HG03457 (cell line): ENCODE results near the gene ZNF512B.

Experiments used
- ATAC-seq: cut with Tn5 transposase; IDR thresholded peaks from one replicate; pipeline ENCODE4 v1.9.1; 2021; ENCODE audit warnings: moderate number of reproducible peaks; ENCODE audit not compliant: unreplicated experiment

ZNF512B gene

GRCh38 chr20:63951398-63952209 lies 18.1 kb downstream of the ZNF512B start:
- no peak for ATAC-seq

DNA sequence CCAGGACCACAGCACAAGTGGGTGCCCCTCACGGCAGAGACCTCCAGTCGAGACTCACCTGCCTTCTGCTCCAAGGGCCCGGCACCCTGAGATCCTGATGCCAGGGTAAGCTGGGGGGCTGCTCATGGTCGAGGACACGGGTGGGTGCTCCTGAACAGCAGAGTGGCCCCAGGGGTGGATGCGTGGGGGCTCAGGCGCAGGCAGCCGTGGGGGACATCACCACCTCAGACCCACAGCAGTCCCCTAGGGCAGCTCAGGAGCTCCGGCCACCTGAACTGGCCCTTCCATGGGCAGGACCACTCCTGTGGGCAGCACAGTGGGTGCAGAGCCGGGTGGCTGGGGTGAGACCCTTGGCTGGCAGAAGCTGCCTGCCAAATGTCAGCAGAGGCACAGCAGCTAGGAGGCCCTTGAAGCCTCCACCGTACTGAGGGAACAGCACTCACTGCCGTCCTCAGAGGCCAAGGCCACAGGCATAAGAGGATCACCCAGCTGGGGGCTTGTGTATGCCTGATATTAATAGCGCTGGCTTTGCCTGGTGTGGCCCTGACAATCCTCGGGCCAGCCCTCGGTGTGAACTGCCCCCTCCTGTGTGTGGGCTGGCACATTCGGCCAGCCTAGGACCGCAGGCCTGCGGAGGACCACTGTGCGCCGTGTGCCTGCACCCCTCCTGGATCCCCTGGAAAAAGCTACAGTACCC lies 18.9 kb downstream of the ZNF512B start:
- ATAC-seq: no peak

DNA sequence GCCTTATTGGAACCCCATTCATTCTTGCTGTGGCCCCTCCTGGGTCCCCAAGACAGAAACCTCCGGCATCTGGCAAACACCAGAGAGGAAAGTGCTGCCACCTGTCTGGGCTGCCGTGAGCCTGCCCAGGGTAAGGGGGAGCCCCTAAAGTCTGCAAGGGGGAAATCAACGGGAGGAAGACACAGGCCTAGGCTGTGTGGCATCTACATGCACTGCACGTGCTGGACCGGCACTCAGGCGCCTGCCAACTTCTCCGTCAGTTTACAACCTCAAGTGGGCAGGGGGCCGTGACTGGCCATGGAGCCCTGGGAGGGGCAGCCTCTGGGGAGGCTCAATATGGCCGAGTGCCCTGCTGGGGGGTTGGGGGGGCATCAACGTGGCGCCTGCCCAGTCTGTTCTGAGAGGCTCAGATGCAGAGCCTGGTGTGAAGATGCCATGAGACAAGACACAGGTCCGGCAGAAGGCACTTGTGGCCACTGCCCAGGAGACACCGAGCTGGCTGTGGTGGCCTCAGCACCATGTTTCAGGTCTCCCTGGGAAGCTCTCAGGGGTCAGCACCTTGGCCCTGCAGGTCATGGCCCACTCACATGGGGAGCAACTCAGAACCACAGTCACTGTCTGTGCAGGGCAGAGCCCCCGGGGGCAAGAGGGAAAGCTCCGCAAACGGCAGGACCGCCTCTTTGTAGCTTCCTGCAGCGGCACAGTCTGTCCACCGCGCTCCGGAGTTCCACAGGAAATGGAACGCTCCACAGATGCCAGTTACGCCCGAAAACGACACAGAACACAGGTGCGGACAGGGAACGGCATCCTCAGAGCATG lies 21.9 kb downstream of the ZNF512B start:
- ATAC-seq: no peak

- no peak for ATAC-seq
Measured at GRCh38 chr20:63946986-63947637, 22.6 kb downstream of the ZNF512B start.

- ATAC-seq: no peak
Measured at GRCh38 chr20:63945921-63946920, 23.5 kb downstream of the ZNF512B start.

DNA sequence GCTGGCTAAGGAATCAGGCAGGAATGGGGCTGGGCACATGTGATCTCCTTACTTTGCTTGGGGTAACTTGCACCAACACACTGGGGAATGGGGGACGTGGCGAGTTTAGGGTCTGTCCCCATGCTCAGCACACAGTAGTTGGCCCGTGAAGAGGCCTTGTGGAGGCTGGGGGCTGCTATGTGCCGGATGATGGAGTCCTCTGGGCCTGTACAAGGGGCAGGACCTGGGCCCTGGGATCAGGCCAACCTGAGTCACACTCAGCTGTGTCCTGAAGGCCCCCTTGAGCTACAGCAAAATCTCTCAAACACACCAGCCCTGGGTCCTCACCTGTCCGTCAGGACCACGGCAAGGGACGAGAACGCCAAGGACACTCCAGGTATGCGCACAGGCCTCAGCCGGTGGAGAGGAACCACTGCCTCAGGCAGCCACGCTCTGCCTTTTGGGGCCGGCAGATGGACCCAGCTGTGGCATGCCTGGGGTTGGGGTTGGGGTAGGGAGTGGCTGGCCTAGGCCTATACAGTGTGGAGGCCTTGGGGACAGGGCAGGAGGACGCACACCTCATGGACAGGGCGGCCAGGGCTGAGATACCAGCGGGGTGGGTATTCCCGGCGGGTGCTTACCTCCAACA lies 24.6 kb downstream of the ZNF512B start:
- no peak for ATAC-seq

DNA sequence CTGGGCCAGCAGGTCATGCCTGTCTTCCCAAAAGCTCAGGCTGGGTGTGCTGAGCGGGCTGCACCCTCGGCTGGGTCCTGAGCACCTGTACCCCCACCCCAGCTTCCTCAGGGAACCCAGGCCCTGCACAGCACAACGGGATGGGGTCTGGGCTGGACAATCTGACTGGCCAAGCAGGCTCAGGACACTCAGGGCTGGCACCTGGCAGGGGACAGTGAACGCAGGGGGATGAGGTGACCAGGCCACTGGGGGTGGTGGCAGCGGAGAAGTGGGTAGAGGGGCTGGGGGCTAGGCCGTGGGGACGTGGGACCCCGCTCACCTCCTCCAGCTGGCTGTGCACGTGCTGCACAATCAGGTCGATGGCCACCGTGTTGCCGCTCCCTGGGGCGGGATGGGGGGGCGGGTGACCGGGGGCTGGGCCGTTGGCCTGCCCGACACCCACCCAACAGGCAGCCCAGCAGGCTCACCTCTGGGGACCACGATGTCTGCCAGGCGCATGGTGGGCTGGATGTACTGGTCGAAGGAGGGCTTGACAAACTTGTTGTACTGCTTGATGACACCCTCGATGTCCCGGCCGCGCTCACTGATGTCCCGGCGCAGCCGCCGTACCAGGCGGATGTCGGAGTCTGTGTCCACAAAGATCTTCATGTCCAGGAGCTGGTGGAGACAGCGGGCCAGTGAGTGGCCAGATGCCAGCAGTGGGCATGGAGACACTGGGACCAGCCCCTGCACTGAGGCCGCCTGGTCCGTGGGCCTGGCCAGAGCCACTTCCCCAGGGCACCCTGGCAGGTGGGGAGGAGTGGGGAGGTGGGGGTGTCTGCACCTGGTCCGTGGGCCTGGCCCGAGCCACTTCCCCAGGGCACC lies 25.4 kb downstream of the ZNF512B start:
- no peak for ATAC-seq

DNA sequence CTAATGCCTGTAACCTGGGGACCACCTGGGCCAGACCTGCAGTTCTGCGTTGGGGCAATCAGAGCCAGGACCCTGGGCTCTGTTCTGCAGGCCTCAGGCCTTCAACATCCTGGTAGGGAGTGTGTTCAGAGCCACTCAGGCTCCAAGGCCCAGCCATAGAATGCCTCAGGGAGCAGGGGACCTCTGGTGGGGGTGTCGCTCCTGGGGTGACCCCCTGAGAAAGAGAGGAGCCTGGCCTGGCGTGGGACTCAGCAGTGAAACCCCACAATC lies 26.0 kb downstream of the ZNF512B start:
- no peak for ATAC-seq

DNA sequence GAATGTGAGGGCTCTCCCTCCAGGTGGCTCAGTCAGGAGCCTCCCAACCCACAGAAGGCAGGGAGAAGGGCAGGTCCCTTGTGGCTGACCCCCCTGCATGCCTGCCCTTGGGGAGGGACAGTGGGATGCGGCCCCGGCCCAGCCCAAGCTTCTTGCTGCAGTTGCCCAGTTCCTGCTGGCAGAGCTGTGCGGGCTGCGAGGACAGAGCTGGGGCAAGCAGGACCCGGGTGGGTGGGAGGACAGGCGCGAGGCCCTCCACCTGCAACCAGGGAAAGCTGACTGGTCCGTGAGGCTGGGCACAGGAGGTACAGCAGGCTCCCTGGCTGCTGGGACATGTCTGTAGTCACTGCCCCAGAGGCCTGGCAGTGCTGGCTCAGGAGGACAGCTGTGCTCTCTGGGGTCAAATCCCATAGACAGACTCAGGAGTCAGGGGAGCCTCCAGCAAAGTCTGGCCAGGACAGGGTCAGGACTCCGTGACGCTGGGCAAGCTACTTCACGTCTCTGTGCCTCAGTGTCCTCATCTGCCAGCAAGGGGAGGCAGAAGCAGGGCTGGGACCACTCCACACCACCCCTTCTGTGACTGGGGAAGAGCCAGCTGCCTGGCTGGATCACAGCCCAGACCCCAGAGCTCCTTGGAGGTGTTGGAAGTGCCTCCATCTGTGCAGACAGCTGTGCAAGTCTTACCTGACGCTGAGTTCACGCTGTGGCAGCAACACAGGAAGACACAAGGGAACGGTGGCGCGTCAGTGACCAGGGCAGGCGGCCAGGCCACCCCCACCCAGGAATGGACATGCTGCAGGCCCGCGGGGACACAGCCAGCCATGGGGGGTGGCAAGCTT lies 26.5 kb downstream of the ZNF512B start:
- ATAC-seq: no peak

DNA sequence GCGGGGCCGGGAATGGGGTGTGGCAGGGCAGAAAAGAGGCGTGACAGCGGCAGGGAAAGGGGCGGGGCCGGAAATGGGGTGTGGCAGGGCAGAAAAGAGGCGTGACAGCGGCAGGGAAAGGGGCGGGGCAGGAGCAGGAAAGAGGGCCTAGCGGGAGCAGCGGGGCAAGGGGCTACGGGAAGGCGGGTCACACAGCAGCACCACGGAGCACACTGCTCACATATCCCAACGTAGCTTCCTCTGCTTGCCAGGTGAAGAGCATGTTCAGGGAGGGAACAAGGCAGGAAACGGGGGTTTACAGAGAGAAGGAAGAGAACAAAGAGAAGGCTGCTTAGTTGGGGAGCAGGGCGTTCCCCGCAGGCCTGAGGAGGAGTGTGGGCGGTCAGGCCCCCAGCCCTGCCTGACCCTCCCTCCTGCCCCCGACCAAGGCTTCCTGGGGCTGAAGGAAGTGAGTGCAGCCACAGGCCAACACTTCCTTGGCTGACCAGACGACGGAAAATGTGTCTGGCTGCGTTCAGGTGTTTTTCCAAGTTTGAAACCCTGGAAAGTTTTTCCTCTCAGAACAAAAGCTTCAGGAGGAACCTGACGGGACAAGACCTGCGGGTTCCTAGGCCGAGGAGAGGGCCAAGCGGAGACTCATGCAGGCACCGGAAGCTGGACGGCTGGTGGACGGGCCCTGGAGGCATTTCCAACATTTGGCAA lies 27.3 kb downstream of the ZNF512B start:
- ATAC-seq: no peak

DNA sequence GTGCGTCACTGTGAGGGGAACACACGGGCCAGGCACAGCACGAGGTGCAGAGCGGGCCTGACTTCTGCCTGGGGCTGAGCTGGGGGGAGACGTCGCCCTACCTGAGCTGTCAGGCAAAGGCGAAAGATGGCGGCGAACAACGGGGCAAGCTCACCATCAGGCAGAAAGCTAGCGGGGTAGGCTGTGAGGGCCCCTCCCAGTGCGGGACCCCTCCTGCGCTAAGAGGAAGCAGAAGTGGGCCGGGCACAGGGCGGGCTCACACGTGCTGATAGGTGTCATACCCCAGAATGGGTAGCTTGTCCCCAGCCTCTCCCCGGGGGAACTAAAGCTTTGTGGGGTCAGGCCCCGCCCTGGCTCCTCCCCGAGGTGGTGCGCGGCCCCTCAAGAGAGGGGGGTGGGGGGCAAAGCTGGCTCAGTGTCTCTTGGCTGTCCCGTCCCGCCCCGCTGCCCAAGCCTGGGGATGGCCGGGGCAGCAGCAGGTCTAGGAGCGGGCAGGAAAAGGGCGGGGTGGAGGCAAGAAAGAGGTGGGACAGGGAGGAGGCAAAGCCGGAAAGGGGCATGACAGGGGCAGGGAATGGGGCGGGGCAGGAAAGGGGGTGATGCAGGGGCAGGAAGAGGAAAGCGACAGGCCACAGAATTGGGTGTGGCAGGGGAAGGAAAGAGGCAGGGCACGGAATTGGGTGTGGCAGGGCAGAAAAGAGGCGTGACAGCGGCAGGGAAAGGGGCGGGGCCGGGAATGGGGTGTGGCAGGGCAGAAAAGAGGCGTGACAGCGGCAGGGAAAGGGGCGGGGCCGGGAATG lies 28.2 kb downstream of the ZNF512B start:
- no peak for ATAC-seq

DNA sequence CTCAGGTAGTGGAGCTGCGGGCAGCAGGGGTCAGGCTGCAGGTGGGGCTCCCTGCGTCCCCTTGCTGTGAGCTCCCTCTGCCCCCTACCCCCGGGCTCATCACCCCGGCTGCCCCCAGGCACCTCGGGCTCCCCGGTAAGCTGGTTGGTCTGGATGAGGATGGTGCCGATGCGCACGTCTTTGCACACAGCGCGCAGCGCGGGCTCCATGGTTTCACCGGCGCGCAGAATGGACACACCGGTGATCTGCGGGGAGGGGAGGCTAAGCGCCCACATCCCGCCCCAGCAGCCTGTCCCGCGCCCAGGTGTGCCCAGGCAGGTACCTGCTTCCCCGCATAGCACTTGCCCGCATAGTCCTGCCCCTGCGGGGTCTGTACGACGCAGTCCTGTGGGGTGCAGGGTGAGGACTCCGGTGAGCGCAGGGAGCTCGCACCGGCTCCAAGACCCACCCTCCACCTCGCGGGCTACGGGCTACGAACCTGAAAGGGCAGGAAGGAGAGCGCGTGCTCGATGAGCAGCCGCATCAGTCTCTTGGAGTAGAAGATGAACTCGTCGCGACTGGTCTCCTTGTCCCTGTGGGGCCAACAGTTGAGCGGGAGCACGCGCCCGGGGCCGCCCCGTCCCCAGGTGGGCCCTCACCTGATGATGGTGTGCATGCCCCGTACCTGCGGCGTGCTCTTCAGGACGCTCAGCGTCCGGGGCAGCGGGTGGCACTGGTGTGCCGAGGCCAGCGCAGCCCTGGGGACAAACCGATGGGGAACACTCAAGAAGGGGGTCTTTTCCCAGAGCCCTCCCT lies 29.1 kb downstream of the ZNF512B start:
- ATAC-seq: no peak

- no peak for ATAC-seq
Measured at GRCh38 chr20:63940071-63940471, 29.7 kb downstream of the ZNF512B start.

- ATAC-seq: no peak
Measured at GRCh38 chr20:63939061-63939935, 30.4 kb downstream of the ZNF512B start.

DNA sequence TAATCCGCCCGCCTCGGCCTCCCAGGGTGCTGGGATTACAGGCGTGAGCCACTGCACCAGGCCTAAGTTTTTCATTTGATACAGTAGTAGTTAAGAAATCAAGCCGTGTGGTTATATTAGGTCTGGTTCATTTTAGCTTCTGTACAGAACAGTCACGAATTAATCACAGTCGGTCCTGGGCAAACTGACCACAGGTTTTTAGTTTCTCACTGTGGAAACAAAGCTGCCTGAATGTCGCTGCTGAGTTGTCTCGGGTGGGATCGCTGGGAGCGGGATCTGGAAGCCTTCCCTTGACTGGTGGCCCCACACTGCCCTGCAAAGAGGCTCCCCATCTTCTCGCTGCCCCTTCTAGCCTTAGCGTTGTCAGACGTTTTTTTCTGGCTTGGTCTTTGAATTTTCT lies 32.1 kb downstream of the ZNF512B start:
- ATAC-seq: no peak
